HL-60 (cell line): Measurements from ENCODE around the gene YY1.

Experiments used
- GABPA ChIP-seq: IDR thresholded peaks from 2 replicates; pipeline ENCODE4 v1.6.1; 2012; ENCODE audit warnings: low read depth
- POLR2AphosphoS5 ChIP-seq: IDR thresholded peaks from 2 replicates; pipeline ENCODE4 v1.6.1; 2012; ENCODE audit warnings: low read depth
- SPI1 ChIP-seq: IDR thresholded peaks from 2 replicates; pipeline ENCODE4 v1.6.1; 2012; ENCODE audit warnings: low read depth, mild to moderate bottlenecking, borderline replicate concordance
- TF ChIP-seq, protein P1 (sequence below): IDR thresholded peaks from one replicate; pipeline ENCODE4 v1.5.1; 2011; ENCODE audit warnings: low read length, control low read depth, inconsistent platforms; ENCODE audit not compliant: insufficient read depth
- TF ChIP-seq, protein P2 (sequence below): IDR thresholded peaks from 2 replicates; pipeline ENCODE4 v1.6.1; 2012; ENCODE audit warnings: low read depth; ENCODE audit not compliant: insufficient replicate concordance

DNA sequence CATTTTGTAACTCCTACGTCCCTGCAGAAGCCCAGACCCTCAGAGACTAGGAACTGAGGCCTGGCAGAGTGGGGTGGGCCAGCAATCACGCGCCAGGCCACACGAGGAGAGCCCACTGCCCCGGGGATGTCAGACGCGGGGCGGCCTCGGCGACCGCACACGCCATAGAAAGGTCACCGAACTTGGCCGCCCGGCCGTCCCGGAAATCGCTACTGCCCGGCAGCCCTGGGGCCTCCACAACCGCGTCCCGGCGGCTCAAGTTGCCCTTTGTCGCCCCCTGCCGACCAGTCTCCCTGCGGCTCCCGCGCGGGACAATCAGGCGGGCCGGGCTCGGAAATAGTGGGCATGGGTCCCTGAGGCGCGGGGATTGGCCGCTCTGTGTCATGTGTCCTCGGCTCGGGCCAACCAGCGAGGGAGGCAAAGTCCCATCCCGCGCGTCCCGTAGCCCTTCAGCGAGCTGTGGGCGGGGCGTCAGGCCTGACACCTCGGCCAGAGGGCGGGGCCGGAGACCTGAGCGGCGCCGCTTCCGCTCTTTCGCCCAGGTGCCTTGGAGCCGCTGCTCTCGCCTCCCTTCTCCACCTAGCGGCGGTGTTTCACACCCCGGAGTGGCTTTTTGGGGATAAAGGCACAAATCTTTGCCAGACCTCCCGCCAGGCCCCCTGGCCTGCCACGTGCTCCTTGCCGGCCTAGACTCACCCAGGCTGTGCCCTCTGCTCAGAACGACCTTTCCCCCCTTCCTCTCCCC lies 46.1 kb upstream of the YY1 start:
- TF ChIP-seq, protein P1, sequence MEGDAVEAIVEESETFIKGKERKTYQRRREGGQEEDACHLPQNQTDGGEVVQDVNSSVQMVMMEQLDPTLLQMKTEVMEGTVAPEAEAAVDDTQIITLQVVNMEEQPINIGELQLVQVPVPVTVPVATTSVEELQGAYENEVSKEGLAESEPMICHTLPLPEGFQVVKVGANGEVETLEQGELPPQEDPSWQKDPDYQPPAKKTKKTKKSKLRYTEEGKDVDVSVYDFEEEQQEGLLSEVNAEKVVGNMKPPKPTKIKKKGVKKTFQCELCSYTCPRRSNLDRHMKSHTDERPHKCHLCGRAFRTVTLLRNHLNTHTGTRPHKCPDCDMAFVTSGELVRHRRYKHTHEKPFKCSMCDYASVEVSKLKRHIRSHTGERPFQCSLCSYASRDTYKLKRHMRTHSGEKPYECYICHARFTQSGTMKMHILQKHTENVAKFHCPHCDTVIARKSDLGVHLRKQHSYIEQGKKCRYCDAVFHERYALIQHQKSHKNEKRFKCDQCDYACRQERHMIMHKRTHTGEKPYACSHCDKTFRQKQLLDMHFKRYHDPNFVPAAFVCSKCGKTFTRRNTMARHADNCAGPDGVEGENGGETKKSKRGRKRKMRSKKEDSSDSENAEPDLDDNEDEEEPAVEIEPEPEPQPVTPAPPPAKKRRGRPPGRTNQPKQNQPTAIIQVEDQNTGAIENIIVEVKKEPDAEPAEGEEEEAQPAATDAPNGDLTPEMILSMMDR: peak; percentile 48
- TF ChIP-seq POLR2AphosphoS5: peak; percentile 55; the same call in 1 of the 2 replicates
- TF ChIP-seq, protein P2, sequence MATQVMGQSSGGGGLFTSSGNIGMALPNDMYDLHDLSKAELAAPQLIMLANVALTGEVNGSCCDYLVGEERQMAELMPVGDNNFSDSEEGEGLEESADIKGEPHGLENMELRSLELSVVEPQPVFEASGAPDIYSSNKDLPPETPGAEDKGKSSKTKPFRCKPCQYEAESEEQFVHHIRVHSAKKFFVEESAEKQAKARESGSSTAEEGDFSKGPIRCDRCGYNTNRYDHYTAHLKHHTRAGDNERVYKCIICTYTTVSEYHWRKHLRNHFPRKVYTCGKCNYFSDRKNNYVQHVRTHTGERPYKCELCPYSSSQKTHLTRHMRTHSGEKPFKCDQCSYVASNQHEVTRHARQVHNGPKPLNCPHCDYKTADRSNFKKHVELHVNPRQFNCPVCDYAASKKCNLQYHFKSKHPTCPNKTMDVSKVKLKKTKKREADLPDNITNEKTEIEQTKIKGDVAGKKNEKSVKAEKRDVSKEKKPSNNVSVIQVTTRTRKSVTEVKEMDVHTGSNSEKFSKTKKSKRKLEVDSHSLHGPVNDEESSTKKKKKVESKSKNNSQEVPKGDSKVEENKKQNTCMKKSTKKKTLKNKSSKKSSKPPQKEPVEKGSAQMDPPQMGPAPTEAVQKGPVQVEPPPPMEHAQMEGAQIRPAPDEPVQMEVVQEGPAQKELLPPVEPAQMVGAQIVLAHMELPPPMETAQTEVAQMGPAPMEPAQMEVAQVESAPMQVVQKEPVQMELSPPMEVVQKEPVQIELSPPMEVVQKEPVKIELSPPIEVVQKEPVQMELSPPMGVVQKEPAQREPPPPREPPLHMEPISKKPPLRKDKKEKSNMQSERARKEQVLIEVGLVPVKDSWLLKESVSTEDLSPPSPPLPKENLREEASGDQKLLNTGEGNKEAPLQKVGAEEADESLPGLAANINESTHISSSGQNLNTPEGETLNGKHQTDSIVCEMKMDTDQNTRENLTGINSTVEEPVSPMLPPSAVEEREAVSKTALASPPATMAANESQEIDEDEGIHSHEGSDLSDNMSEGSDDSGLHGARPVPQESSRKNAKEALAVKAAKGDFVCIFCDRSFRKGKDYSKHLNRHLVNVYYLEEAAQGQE: peak; percentile 15
- no peak for TF ChIP-seq GABPA
- peak; percentile 65 for TF ChIP-seq SPI1
